ENCODE measurements around the gene NEURL1.

- TF ChIP-seq GATA2 (IDR thresholded peaks at IDR 0.05; ENCODE audit: low read depth, low read length) (no peak), GATA3 (IDR thresholded peaks at IDR 0.05; ENCODE audit: low read depth, low read length) (no peak)
Measured at GRCh38 chr10:103600325-103600724, 106.8 kb downstream of the NEURL1 start.

All from SH-SY5Y (cell line).